H54 (cell line): Measurements from ENCODE around the gene ECHS1.

Experiments
- DNase-seq: peaks from one replicate; pipeline ENCODE4 v3.0.0; 2011; ENCODE audit warnings: low spot score, mixed read lengths; ENCODE audit not compliant: insufficient read length
- FAIRE-seq: peaks from 3 replicates; lab custom pipeline; 2011; peaks lifted over from hg19 to GRCh38; lab: Jason Lieb, UNC
- POLR2A ChIP-seq: IDR thresholded peaks from 2 replicates; pipeline ENCODE4 v1.6.1; 2011; ENCODE audit warnings: low read depth, mild to moderate bottlenecking, low read length

ECHS1 gene

DNA sequence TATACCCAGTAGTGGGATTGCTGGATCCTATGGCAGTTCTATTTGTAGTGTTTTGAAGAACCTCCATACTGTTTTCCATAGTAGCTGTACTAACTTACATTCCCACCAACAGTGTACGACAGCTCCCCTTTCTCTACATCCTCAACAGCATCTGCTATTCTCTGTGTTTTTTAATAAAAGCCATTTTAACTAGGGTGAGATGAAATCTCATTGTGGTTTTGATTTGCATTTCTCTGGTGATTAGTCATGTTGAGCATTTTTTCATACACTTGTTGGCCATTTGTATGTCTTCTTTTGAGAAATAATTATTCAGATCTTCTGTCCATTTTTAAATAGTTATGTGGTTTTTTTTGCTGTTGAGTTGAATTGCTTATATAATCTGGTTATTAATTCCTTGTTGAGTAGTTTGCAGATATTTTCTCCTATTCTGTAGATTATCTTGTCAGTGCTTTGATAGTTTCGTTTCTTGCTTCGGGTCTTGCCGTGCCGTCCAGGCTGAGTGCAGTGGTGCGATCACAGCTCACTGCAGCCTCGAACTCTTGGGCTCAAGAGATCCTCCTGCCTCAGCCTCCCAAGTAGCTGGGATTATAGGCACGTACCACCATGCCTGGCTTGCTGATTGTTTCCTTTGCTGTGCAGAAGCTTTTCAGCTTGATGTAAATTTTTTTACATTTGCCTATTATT lies 32.8 kb upstream of the ECHS1 start:
- no peak for FAIRE-seq
- TF ChIP-seq POLR2A, result no peak
- no peak for DNase-seq

DNA sequence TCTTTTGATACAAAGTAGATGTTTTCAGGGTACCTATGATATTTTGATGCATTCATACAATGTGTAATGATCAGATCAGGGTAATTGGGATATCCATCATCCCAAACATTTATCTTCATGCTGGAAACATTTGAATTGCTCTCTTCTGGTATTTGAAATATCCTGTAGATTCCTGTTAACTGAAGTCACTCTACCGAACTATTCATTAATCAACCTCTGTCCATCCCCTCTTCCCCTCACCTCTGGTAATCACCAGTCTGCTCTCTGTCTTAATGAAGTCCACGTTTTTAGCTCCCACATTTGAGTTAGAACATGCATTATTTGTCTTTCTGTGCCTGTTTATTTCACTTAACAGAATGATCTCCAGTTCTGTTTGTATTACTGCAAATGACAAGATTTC lies 32.1 kb upstream of the ECHS1 start:
- no peak for TF ChIP-seq POLR2A
- FAIRE-seq (no peak), DNase-seq (no peak)

DNA sequence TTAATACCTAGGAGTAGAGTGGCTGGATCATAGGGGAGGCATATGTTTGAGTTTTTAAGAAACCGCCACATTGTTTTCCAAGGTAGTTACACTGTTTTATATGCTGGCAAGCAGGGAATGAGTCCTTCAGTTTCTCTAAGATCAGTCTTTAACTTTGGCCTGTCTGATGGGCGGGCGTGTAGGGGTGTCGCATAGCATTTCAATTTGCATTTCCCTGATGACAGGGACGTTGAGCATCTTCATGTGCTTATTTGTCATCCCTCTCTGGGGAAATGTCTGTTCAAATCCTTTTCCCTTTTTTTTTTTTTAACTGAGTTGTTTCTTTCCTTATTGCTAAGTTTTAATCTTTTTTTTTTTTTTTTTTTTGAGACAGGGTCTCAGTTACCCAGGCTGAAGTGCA lies 30.6 kb upstream of the ECHS1 start:
- FAIRE-seq, result no peak
- no peak for DNase-seq
- TF ChIP-seq POLR2A, result no peak

DNA sequence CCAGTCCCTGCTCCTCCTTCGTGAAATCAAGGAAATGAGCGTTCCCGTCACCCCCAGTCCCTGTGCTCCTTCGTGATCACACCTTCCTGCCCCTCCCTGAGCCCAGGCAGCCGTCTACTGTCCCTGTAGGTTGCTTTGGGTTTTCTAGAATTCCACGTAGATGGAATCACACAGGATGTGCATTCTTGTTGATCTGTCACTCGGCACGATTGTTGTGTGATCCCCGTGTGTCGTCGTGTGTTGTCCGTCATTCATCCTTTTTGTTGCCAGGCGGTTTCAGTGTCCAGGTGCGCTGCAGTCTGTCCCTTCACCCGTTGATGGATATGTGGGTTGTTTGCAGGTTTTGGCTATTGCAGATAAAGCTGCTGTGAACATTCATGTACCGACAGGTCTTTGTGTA lies 30.2 kb upstream of the ECHS1 start:
- TF ChIP-seq POLR2A, result no peak
- no peak for FAIRE-seq
- no peak for DNase-seq

DNA sequence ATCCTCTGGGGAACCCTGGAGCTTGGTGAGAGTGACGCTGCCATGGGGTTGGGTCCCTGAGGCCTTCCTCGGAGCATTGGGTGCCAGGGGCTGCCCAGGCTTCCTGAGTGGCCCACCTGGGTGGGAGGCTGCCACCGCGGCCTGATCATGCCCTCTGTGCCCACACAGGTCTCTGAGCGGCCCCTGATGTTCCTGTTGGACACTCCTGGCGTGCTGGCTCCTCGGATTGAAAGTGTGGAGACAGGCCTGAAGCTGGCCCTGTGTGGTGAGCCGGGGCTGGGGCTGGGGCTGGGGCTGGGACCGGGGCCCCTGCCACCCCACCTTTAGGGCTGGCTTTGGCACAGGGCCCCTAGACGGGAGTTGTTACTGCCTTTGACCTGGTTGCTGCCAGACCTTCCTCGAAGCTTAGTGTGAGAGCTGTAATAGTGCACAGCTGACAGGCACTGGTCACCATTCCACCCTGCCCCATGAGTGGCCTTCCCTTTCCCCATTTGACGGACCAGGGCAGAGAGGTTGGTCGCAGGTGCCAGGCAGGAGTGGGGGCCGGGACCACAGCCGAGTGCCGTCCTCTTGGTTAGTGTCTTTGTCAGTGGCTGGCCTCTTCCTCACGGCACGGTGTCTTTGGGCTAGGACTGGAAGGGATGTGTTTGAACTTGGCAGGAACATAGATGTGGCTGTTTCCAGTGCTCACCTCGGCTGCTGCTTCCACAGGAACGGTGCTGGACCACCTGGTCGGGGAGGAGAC lies 29.0 kb upstream of the ECHS1 start:
- TF ChIP-seq POLR2A, result no peak
- no peak for DNase-seq
- FAIRE-seq, result no peak

DNA sequence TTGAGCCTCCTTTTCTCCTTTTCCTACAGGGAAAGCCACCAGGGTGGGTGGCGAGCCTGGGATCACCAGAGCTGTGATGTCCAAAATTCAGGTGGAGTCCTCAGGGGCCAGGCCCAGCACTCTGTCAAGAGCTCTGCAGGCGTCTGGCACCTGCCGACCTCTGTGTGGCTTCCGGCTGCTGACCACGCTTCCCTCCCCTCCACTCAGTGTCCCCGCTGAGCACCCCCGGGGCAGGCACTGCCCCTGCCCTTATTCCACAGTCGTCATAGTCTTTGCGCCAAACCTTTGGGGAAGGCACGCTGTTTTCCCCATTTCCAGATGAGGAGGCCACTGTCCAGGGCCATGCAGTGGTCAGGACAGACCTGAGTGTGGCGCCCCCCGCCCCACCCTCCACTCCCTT lies 28.3 kb upstream of the ECHS1 start:
- no peak for DNase-seq
- no peak for TF ChIP-seq POLR2A
- FAIRE-seq, result no peak

DNA sequence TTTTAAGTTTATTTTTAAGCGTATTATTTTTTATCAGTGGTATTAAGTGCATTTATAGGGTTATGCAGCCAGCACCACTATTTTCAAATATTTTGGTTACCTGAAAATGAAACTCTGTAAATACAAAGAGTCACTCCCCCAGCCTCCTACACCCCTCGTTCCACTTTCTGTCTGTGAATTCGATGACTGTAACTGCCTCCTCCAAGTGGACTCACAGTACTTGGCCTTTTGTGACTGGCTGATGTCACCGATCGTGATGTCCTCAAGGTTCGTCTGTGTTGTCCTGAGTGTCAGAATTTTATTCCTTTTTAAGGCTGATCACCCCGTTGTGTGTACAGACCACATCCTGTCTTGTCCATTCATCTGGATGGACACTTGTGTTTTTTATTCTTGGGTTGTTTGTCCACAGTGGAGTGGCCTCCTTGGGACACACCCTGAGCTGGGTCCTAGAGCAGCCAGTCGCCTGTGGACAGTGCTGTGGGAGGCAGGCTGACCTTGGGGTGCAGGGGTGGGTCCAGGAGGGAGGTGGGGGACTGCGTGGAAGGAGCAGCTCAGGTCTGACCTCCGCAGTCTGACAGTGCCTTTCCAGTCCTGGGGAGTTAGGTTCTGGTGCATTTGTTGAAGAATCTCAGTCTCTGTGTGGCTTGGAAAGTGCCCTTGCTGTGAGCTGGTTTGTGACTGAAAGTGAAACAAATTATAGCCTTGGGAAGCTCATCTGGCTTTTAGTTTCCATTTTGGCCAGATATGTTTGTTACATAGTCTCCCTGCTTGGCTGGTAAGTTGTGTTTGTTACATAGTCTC lies 27.7 kb upstream of the ECHS1 start:
- TF ChIP-seq POLR2A, result no peak
- FAIRE-seq (no peak), DNase-seq (no peak)

DNA sequence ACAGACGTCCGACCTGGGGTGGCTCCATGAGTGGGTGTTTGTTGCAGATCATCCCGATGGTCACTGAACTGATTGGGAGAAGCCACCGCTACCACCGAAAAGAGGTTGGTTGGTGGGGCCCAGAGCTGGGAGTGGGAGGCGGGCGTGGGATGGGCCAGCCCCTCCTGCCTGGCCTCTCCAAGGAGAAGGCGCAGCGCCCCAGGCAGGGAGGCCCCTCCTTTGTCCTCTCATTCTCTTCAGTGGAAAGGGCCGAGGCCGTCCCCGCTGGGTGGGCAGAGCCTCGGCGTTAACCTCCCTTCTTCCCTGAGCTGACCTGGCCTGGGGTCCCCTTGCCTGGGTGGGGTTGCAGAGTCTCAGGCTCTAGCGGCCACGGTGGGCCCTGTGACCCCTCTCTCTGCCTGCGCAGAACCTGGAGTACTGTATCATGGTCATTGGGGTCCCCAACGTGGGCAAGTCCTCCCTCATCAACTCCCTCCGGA lies 26.0 kb upstream of the ECHS1 start:
- FAIRE-seq, result no peak
- DNase-seq, result no peak
- no peak for TF ChIP-seq POLR2A

DNA sequence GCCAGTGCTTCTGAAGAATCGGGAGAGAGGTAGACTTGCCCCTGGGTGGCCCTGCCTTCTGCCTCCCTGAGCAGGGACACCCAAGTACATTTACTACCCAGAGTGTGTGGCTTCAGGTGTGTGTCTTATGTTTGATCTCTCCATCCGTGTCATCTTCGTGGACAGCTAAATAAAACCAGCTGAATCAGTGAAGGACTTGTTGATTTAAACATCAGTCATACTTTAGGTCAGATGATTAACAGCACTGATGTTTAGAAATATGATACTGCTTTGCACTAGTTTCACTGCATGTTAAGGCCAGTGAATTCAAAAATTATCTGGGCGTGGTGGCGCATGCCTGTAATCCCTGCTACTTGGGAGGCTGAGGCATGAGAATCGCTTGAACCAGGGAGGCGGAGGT lies 24.8 kb upstream of the ECHS1 start:
- TF ChIP-seq POLR2A, result no peak
- no peak for DNase-seq
- no peak for FAIRE-seq

DNA sequence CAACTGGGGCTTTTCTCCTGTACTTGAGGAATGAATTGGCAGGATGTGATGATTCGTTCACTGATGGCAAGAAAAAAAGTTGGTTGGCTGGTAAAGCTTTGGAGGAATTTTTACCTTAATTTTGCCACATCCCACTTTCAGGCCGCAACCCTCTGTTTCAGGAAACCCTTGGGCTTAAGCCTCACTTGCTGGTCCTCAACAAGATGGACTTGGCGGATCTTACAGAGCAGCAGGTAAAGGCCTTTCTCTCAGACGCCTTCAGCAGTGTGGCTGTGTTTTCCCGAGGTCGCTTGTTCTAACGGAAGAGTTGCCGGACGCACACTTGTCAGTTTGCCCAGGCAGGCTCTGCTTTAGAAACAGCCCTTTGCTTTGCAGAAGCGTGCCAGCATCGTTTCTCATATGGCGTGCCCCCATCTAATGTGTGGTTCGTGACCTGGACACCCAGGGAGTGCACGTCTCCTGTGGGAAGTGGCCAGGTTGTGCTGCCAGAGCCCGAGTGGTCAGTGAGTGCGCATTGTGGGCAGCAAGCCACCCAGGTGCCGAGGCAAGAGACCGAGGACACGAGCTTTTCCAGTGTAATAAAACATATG lies 23.0 kb upstream of the ECHS1 start:
- no peak for TF ChIP-seq POLR2A
- DNase-seq (no peak), FAIRE-seq (no peak)

DNA sequence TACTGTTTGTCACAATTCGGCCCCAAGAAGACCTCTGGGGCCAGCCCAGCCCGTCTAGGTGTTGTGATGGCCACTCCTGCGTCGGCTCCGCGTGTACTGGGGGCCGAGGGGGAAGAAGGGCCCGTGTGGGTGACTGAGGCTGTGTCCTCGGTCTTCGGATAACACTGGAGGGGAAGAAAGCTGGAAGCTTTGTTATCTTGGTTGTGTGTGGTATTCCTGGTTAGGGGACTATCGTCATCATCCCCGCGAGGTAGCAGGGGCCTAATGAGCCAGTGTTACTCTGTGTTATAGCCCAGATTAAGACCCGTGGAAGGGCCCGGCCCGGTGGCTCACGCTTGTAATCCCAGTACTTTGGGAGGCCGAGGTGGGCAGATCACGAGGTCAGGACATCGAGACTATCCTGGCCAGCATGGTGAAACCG lies 21.7 kb upstream of the ECHS1 start:
- DNase-seq (no peak), FAIRE-seq (no peak)
- TF ChIP-seq POLR2A, result no peak

DNA sequence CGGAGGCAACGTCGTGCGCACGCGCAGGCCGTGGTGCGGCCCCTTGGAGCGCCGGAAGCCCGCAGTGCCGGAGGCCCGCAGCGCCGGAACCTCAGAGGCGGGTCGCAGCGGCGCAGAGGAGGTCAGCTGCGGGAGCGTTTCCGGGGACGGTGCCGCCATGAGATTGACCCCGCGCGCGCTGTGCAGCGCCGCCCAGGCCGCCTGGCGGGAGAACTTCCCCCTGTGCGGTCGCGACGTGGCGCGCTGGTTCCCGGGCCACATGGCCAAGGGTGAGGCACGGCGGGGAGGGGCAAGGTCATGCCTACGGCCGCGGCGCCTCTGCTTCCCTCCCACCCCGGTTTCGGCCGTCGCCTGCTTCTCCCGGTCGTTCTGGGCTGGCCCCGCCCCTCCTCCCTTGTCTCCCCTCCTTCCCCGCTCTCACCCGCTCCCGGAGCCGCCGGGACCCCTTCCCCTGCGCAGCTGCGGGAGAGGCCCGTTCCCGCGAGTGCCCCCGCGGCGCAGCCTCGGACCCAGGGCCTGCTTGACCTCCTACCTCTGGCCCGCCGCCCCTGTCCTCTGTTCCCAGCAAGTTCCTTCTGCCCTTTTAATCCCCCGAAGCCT lies 21.0 kb upstream of the ECHS1 start, which contains the start of gene MTG1:
Gene MTG1, plus strand, starts transcription at position 94 of the 600 bp plus-strand sequence. Its CDS starts 64 bp downstream, at position 158.
- peak; percentile 51; the same call in 1 of the 2 replicates for TF ChIP-seq POLR2A
- DNase-seq, result no peak
- FAIRE-seq, result no peak

DNA sequence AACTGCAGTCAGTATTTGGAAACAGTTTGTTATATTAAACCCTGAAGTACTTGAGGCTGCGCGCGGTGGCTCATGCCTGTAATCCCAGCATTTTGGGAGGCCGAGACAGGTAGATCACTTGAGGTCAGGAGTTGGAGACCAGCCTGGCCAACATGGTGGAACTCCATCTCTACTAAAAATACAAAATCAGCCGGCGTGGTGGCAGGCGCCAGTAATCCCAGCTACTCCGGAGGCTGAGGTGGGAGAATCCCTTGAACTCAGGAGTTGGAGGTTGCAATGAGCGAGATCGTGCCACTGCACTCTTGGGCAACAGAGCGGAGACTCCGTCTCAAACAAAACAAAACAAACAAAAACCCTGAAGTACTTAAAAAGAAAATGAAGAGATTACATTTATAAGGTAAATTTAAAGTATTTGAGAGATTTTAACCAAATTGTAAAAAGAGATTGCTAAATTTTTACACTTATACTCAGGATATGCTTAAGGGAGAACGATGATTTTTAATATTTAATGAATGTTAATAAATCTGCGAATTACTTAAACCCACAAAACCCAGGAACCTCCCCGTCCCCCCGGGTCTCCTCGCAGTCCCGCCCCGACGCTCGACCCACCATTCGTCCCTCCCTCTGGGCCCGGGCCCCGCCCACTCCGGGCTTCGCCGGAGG lies 20.4 kb upstream of the ECHS1 start:
- FAIRE-seq (no peak), DNase-seq (peak; percentile 83)
- no peak for TF ChIP-seq POLR2A
